ENCODE measurements around the gene FNDC3B. TPM values are rescaled to one million over a fixed set of nuclear protein-coding genes. Genes with fewer than 3 reads are reported as not detected.

FNDC3B gene
- total and polyA plus RNA-seq, 2 donors (not counting 3 experiments of a cell fraction or from before 2014, with no cell fraction given): 91.6 to 295 TPM

- Histone ChIP-seq H4K20me1 (replicated peaks; ENCODE audit: control insufficient read depth, extremely low read depth, insufficient read depth, low read length) (peaks cover 5% of the 10 kb centered on the region), H3K9me3 (replicated peaks; ENCODE audit: control insufficient read depth, insufficient read depth, low read length) (no peaks in the 10 kb centered on the region), H2AFZ (ENCODE audit: low read depth, low read length) (no peak overlapping the region), H3K4me1 (ENCODE audit: control insufficient read depth, extremely low read depth, insufficient read depth, low read length) (peaks cover 57% of the 10 kb centered on the region), H3K27ac (ENCODE audit: insufficient read depth, low read depth, low read length) (peak overlapping the region; percentile 10), H3K4me3 (replicated peaks in 1 of 3; ENCODE audit: insufficient read depth in 1 of 3, low read depth in 1 of 3, low read length in 3 of 3) (no peak overlapping the region), H3K36me3 (ENCODE audit: control insufficient read depth in 2 of 2, extremely low read depth in 1 of 2, insufficient read depth in 2 of 2, low read length in 2 of 2) (peaks cover 5 to 6% of the 10 kb centered on the region in 2 experiments), H3K79me2 (ENCODE audit: control insufficient read depth, insufficient read depth, low read length) (peaks cover 91% of the 10 kb centered on the region), H3K9me1 (replicated peaks; ENCODE audit: control insufficient read depth, extremely low read depth, insufficient read depth, low read length) (no peaks in the 10 kb centered on the region), H3K4me2 (ENCODE audit: insufficient read depth, low read length) (no peak overlapping the region), H3K9ac (replicated peaks; ENCODE audit: extremely low read depth, insufficient read depth, low read length) (no peak overlapping the region), H3K27me3 (ENCODE audit: control insufficient read depth in 2 of 2, insufficient read depth in 2 of 2, low read length in 2 of 2) (no peaks in the 10 kb centered on the region)
- no TSS peak for BruUV-seq (replicated peaks)
- TF ChIP-seq JUN (IDR thresholded peaks at IDR 0.05; ENCODE audit: borderline replicate concordance, insufficient read depth, insufficient read length, low read depth) (peak; percentile 16), GATA2 (IDR thresholded peaks at IDR 0.05; ENCODE audit: insufficient read depth, insufficient read length, low read depth, low read length) (no peak)
- ChIA-PET CTCF (no interaction called here), POLR2A (no interaction called here)
- FAIRE-seq (no peak), DNase-seq (ENCODE audit: low read depth, low spot score) (no peak)
- intact Hi-C loops (cut with micrococcal nuclease) (no loop called here), dilution Hi-C loops (cut with MboI; ENCODE audit: extremely low pct_ligation_motif_present, low sequenced_read_pairs) (no loop called here)
These were observed 140.5 kb downstream of the FNDC3B start for GRCh38 chr3:172179680-172180399.

GRCh38 chr3:172180473-172180872 is 141.1 kb downstream of the FNDC3B start:
- Histone ChIP-seq H3K4me1 (ENCODE audit: control insufficient read depth, extremely low read depth, insufficient read depth, low read length) (peaks cover 51% of the 10 kb centered on the region), H3K9me1 (replicated peaks; ENCODE audit: control insufficient read depth, extremely low read depth, insufficient read depth, low read length) (no peaks in the 10 kb centered on the region), H2AFZ (ENCODE audit: low read depth, low read length) (no peak overlapping the region), H3K27me3 (ENCODE audit: control insufficient read depth in 2 of 2, insufficient read depth in 2 of 2, low read length in 2 of 2) (no peaks in the 10 kb centered on the region), H3K27ac (ENCODE audit: insufficient read depth, low read depth, low read length) (peak overlapping the region; percentile 43), H3K9me3 (replicated peaks; ENCODE audit: control insufficient read depth, insufficient read depth, low read length) (no peaks in the 10 kb centered on the region), H3K36me3 (ENCODE audit: control insufficient read depth in 2 of 2, extremely low read depth in 1 of 2, insufficient read depth in 2 of 2, low read length in 2 of 2) (peaks cover 5 to 6% of the 10 kb centered on the region in 2 experiments), H3K79me2 (ENCODE audit: control insufficient read depth, insufficient read depth, low read length) (peaks cover 90% of the 10 kb centered on the region), H3K4me3 (replicated peaks in 1 of 3; ENCODE audit: insufficient read depth in 1 of 3, low read depth in 1 of 3, low read length in 3 of 3) (no peak overlapping the region), H3K9ac (replicated peaks; ENCODE audit: extremely low read depth, insufficient read depth, low read length) (no peak overlapping the region), H4K20me1 (replicated peaks; ENCODE audit: control insufficient read depth, extremely low read depth, insufficient read depth, low read length) (peaks cover 4% of the 10 kb centered on the region), H3K4me2 (ENCODE audit: insufficient read depth, low read length) (no peak overlapping the region)
- DNase-seq (ENCODE audit: low read depth, low spot score): no peak
- no peak for FAIRE-seq
- POLR2A ChIA-PET: no interaction called here
- intact Hi-C loops (cut with micrococcal nuclease): no loop called here
- CTCF ChIA-PET: interaction anchor here (0.6 to 0.7 kb wide), 2 partner anchors 20 to 41 kb away, joined by 3 read pairs; no protein-coding TSS in a partner anchor
- dilution Hi-C loops (cut with MboI; ENCODE audit: extremely low pct_ligation_motif_present, low sequenced_read_pairs): no loop called here
- TF ChIP-seq, protein P1, sequence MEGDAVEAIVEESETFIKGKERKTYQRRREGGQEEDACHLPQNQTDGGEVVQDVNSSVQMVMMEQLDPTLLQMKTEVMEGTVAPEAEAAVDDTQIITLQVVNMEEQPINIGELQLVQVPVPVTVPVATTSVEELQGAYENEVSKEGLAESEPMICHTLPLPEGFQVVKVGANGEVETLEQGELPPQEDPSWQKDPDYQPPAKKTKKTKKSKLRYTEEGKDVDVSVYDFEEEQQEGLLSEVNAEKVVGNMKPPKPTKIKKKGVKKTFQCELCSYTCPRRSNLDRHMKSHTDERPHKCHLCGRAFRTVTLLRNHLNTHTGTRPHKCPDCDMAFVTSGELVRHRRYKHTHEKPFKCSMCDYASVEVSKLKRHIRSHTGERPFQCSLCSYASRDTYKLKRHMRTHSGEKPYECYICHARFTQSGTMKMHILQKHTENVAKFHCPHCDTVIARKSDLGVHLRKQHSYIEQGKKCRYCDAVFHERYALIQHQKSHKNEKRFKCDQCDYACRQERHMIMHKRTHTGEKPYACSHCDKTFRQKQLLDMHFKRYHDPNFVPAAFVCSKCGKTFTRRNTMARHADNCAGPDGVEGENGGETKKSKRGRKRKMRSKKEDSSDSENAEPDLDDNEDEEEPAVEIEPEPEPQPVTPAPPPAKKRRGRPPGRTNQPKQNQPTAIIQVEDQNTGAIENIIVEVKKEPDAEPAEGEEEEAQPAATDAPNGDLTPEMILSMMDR (IDR thresholded peaks at IDR 0.05; ENCODE audit: extremely low read depth in 1 of 2, insufficient read depth in 1 of 2, low read depth in 1 of 2, low read length in 2 of 2): no peak
- no peak for TF ChIP-seq JUN (IDR thresholded peaks at IDR 0.05; ENCODE audit: borderline replicate concordance, insufficient read depth, insufficient read length, low read depth)
- no peak for TF ChIP-seq FOS (IDR thresholded peaks at IDR 0.05; ENCODE audit: borderline replicate concordance, insufficient read depth, low read length)
- BruUV-seq (replicated peaks): no TSS peak
